GM13977 (cell line): ENCODE results near the gene PHLDA1.

Source experiments
- DNase-seq: peaks from one replicate; pipeline ENCODE4 v3.0.0; 2012; ENCODE audit warnings: low spot score
- in situ Hi-C: fragments of 300-500 bp; cut with MboI; formaldehyde crosslinking; loops from one replicate; pipeline ENCODE4 v1.12.0; 2022; ENCODE audit warnings: low sequenced_read_pairs, low pct_unique_long_range_greater_than_20kb, mixed read lengths, inconsistent platforms; ENCODE audit not compliant: unreplicated experiment
- TF ChIP-seq, protein P1 (sequence below): IDR thresholded peaks from 2 replicates; pipeline ENCODE4 v1.5.1; 2012; ENCODE audit warnings: mild to moderate bottlenecking, control low read depth; ENCODE audit not compliant: insufficient read depth; ENCODE audit errors: extremely low read depth, missing control alignments

Gene PHLDA1

DNA sequence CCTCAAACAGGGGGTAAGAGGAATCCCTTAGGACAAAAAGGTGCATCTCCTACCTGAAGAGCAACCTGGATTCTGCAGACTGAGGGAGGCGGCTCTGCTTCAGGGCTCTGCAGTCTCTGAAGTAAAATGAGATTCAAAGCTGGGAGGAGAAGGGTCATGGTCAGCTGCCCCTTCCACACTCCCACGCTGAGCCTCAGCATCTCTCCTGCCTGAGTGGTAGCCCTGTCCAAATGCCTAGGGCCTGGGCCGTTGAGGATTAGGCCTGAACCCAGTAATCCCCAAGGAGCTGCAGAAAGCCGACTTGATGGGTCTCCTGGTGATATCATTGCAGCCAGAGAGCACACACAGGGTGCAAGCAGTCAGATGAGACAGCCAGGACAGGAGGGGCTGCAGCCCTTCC is 18.9 kb downstream of the PHLDA1 start:
- in situ Hi-C loops = no loop called here
- DNase-seq = no peak
- TF ChIP-seq, protein P1, sequence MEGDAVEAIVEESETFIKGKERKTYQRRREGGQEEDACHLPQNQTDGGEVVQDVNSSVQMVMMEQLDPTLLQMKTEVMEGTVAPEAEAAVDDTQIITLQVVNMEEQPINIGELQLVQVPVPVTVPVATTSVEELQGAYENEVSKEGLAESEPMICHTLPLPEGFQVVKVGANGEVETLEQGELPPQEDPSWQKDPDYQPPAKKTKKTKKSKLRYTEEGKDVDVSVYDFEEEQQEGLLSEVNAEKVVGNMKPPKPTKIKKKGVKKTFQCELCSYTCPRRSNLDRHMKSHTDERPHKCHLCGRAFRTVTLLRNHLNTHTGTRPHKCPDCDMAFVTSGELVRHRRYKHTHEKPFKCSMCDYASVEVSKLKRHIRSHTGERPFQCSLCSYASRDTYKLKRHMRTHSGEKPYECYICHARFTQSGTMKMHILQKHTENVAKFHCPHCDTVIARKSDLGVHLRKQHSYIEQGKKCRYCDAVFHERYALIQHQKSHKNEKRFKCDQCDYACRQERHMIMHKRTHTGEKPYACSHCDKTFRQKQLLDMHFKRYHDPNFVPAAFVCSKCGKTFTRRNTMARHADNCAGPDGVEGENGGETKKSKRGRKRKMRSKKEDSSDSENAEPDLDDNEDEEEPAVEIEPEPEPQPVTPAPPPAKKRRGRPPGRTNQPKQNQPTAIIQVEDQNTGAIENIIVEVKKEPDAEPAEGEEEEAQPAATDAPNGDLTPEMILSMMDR = no peak

DNA sequence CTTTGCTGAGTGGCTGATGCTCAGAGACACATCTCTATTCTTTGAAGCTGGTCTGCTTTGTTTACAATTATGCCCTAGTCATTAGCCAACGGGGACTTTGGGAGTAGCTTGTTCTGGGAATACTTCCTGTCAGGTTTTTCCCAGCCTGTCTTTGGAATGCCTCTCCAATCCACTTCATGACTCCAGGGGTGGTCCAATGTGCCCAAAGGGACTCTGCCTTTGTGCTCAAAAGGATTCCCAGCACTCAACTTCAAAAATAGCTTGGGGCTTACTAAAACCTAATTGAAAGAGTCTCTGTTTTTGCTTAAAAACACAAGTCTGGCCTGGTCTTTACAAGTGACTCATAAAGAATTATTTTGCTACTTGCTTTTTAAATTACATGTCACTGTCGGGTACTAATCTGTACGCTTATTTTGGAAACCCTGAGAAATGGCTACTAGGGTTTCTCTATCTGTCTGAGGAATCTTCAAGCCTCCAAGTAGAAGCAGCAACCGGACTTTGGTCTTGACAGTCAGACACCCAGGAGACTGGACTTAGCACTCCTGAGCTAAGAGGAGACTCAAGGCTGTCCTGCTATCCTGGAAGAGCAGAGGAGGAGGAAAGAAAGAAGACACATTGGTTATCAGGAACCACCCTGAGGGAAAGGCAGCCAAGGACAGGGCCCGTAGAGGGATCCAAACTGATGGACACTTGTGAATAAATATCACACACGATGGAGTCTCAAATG is 20.7 kb downstream of the PHLDA1 start:
- in situ Hi-C loops = no loop called here
- DNase-seq = no peak
- TF ChIP-seq, protein P1 = no peak

DNA sequence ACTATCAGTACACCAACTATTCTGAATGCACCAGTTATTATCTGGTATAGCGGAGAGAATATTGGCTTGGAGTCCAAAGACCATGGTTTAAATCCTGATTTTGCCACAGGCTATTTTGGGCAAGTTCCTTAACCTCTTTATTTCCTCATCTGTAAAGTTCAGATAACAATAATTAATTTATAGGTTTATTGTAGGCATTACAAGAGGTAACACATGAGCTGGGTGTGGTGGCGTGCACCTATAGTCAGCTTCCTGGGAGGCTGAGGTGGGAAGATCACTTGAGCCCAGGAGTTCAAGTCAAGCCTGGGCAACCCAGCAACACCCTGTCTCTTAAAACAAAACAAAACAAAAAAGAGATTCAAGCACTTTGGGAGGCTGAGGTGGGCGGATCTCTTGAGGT is 23.1 kb downstream of the PHLDA1 start:
- in situ Hi-C loops = no loop called here
- no peak for DNase-seq
- TF ChIP-seq, protein P1 = no peak

DNA sequence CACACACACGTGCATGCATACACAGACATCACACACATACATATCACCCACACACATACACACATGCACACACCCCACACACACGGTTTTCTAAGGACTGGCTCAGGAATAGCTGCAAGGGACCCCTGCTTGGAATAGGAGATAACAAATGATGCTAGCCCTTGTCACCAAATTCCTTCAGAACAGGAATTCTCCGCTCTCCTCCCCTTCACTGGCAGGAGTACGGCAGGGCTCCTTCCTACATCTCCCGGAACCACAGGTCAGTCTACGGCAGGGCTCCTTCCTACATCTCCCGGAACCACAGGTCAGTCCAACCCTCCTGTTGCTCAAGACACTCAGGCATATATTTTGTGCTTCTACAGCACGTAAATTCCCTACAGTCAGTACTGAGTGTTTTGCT is 23.9 kb downstream of the PHLDA1 start:
- DNase-seq = no peak
- TF ChIP-seq, protein P1 = no peak
- in situ Hi-C loops = no loop called here

DNA sequence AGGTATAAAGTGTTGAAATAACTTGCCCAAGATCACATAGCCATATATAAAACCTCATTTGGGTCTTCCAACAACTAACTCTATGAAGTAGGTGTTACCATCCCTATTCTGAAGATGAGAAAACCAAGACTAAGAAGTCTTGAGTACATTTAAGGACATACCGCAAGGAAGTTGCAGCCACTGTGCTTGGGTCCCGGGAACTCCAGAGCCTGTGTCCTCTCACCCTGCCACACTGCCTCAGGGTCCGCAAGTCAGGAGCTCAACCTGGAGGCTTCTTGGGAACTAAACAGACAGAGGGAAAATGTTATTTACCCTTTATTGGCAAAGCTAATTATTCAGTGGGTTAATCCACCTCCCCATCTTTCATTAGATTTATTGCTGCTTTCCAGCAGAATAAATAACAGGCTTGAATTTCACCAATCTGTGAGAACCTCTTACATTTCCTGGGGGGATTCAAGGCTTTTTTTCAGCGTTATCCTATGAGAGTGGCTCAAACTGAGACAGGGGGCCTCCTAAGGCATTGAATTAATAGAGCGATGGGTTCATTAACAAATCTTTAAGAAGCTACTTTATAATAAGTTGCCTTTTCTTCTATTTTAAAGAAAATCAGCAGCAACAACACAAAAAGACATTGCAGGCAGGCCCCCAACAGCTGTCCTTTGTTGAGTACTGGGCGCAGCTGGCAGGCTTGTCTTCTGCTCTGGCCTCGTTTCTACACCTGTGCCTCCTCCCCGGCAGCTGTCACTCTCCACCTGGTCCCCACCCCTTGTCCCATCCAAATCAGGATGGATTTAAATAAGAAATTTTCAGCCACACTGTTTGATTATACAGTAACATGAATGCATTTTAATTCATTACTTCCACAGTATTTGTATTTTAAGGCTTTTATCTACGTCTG is 25.3 kb downstream of the PHLDA1 start:
- TF ChIP-seq, protein P1 = no peak
- DNase-seq = no peak
- in situ Hi-C loops = no loop called here

DNA sequence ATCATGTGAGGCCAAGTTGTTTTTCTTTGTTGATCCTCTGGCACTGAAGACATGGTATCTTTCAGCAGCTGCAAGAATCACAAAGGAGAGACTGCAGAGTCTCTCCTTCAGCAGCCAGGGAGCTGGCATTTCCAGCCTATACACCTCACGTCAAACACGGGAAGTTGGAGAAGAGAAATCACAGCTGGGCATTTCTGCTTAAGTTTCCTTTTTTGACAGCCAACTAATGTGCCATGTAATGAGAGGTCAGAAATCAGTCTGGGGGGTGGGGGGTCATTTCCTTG is 28.3 kb downstream of the PHLDA1 start:
- TF ChIP-seq, protein P1 = no peak
- in situ Hi-C loops = no loop called here
- no peak for DNase-seq
